Smooth muscle cell of the umbilical artery (primary cell): ENCODE data around the gene CCR7. TPM values are rescaled to one million over a fixed set of nuclear protein-coding genes. Genes with fewer than 3 reads are reported as not detected.

ENCODE experiments used
- total RNA-seq: library from RNA; depleted of rRNA; stranded (reverse); fragments of >200 nt; gene quantifications from 2 replicates; pipeline ENCODE4 v1.2.3, GENCODE V29; 2014

CCR7 gene, protein sequence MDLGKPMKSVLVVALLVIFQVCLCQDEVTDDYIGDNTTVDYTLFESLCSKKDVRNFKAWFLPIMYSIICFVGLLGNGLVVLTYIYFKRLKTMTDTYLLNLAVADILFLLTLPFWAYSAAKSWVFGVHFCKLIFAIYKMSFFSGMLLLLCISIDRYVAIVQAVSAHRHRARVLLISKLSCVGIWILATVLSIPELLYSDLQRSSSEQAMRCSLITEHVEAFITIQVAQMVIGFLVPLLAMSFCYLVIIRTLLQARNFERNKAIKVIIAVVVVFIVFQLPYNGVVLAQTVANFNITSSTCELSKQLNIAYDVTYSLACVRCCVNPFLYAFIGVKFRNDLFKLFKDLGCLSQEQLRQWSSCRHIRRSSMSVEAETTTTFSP
- total RNA-seq, result not detected in 2 replicates

GRCh38 chr17:40564883-40565768, at the start of gene CCR7:
CCR7 (minus strand) TSS chr17:40565472; CDS start chr17:40565409, 63 bp downstream.

Other genes starting within 250 kb of the CCR7 start
- gene GJD3, start 200.7 kb downstream of the CCR7 start, total RNA-seq, result 0.69 TPM in 1 of 2 replicates, not detected in the other
- 6.5 and 59.3 TPM in 2 replicates for gene TOP2A, start 147.6 kb downstream of the CCR7 start, total RNA-seq
- 207 and 302 TPM in 2 replicates for gene IGFBP4, start 122.0 kb downstream of the CCR7 start, total RNA-seq
- gene TNS4, start 63.8 kb downstream of the CCR7 start, total RNA-seq, result not detected in 2 replicates
- gene SMARCE1, start 82.3 kb upstream of the CCR7 start, total RNA-seq, result 48.7 and 74.5 TPM in 2 replicates
- not detected in 2 replicates for gene KRT222, start 99.7 kb upstream of the CCR7 start, total RNA-seq
- gene KRT24, start 138.3 kb upstream of the CCR7 start, total RNA-seq, result not detected in 2 replicates
- not detected in 2 replicates for gene KRT25, start 189.9 kb upstream of the CCR7 start, total RNA-seq
- gene KRT26, start 206.7 kb upstream of the CCR7 start, total RNA-seq, result not detected in 2 replicates
- not detected in 2 replicates for gene KRT27, start 217.1 kb upstream of the CCR7 start, total RNA-seq
- not detected in 2 replicates for gene KRT28, start 234.5 kb upstream of the CCR7 start, total RNA-seq